ENCODE data around the gene USP2.
A peak's percentile ranks its signal among the peaks of the same experiment; 100 is the strongest.

USP2 gene

GRCh38 chr11:119375337-119376196 lies 5.9 kb downstream of the USP2 start:
- DNase-seq: peak; percentile 53

- DNase-seq: no peak
Measured at GRCh38 chr11:119374632-119375336, 6.7 kb downstream of the USP2 start.

- DNase-seq: peak; percentile 72
Measured at GRCh38 chr11:119373921-119374631, 7.4 kb downstream of the USP2 start.

- no peak for DNase-seq
Measured at GRCh38 chr11:119373059-119373920, 8.2 kb downstream of the USP2 start.

- DNase-seq: no peak
Measured at GRCh38 chr11:119372260-119373058, 9.0 kb downstream of the USP2 start.

- DNase-seq: no peak
Measured at GRCh38 chr11:119371778-119372182, 9.7 kb downstream of the USP2 start.

- no peak for DNase-seq
Measured at GRCh38 chr11:119371067-119371601, 10.4 kb downstream of the USP2 start.

GRCh38 chr11:119370486-119371046 lies 10.9 kb downstream of the USP2 start:
- DNase-seq: no peak

GRCh38 chr11:119369132-119369925 lies 12.2 kb downstream of the USP2 start:
- no peak for DNase-seq

GRCh38 chr11:119368121-119369034 lies 13.1 kb downstream of the USP2 start:
- no peak for DNase-seq

- DNase-seq: no peak
Measured at GRCh38 chr11:119367661-119368120, 13.8 kb downstream of the USP2 start.

- DNase-seq: no peak
Measured at GRCh38 chr11:119366690-119367620, 14.5 kb downstream of the USP2 start.

GRCh38 chr11:119365071-119365591 lies 16.4 kb downstream of the USP2 start:
- no peak for DNase-seq

GRCh38 chr11:119363851-119364590 lies 17.5 kb downstream of the USP2 start:
- peak; percentile 31 for DNase-seq

- DNase-seq: no peak
Measured at GRCh38 chr11:119363081-119363850, 18.2 kb downstream of the USP2 start.

- DNase-seq: no peak
Measured at GRCh38 chr11:119362741-119363080, 18.8 kb downstream of the USP2 start.
